ENCODE data around the gene NAT8L.
A peak's percentile ranks its signal among the peaks of the same experiment; 100 is the strongest.

Gene NAT8L

DNA sequence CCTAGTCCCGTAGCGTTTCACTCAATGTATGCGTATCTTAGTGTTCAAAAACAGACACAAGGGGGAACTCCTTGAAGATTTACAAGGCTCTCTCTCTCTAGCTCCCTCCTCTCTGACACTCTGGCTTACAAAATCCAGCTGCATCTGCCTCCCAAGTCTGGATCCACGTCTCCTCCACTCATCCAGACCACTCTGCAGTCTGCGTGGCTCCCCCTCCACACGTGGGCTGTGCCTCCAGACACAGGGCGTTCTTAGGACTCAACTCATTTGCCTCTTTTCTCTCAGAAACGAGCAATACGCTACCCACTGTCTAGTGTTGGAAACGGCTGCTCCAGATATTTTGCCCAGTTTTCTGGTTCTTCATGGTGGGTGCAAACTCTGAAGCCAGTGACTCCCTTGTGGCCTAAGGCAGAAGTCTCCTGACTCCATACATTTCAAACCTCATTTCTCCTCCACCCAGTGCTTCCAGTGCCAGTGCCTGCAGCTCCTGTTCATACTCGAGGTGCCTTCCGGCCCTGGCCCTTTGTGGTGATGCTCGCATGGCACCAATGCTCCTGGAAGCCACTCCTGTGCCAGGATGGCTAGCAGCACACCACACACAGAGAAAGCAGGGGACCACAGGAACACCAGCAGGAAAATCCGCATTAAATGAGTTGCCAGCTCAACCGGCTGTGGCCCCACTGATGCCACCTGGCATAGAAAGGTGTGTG is 24.1 kb downstream of the NAT8L start:
- intact Hi-C loops (cut with DNase I) = no loop called here

DNA sequence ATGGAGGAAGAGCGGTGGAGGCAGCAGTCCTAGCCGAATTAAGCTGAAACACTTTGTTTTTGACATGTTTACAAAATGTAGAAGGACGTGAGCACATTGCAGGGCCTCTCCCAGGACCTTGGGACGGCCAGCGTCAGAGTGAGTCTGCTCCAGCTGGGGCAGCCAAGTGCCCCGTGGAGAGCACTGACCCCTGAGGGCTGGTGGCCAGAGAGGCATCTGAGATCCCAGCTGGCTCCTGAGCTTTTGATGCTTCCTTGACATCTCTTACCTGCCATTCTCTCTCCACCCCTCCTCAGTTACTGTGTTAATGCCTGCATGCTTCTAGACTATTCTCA is 24.7 kb downstream of the NAT8L start:
- intact Hi-C loops (cut with DNase I) = no loop called here
- no peak for DNase-seq

More for the DNA sequence above, 24.1 kb downstream of the NAT8L start:
- DNase-seq = peak in 1 of 10 donors; percentile 46

DNA sequence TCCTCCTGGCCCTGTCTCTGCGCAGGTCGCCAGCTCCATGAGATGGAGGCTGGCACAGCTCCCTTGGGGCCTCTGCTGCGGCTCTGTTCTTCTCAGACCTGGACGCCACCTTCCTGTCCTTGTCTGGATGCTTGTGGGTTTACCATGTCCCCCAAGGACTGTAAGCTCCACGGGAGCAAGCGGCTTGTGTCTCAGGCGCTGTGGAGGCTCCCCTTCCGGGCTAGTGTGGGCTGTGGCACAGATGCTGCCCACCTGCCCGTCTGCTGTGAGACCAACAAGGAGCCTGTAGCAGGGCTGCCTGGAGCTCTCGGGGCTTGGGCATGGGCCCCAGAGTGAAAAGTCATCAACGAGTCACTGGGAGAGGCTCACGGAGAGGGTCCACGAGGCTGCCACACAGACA is 25.2 kb downstream of the NAT8L start:
- intact Hi-C loops (cut with DNase I) = no loop called here
- peak in 2 of 10 donors; percentile 41 to 55 for DNase-seq

DNA sequence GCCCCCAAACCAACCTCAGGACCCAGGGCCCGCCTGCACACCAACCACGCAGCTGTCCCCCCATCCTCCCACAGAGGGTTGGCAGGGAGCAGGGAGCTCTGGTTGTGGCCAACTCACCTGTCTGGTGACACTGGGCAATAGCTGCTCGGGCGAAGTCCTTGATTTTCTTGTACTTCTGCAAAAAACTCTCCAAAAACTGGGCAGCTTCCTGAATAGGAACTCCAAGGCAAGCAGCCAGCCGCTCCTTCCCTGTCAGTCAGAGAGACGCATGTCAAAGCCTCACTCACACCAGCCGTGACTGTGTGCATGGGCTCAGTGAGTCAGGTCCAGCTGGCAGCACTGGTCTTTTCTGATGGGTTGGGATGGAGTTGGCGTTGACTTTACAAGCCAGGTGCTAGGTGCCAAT is 26.4 kb downstream of the NAT8L start:
- intact Hi-C loops (cut with DNase I) = no loop called here
- DNase-seq = peak in 2 of 10 donors; percentile 29 to 60

DNA sequence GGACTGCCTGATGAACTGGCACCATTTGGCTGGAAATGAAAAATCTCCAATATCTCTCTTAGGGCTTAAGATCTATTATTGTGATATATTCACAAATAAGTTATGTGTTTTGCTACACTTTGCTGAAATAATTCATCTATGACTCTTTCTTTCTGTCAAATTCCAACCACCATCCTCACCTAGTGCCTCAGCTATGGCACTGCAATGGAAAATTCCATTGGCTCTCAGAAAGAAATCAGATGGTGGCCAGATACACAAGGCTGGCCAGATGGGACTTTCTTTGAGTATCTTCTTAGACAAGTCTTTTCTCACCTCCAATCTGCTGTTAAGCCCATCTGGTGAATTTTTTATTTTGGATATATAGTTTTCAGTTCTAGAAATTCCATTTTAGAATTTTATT is 28.0 kb downstream of the NAT8L start:
- DNase-seq = no peak
- intact Hi-C loops (cut with DNase I) = no loop called here

DNA sequence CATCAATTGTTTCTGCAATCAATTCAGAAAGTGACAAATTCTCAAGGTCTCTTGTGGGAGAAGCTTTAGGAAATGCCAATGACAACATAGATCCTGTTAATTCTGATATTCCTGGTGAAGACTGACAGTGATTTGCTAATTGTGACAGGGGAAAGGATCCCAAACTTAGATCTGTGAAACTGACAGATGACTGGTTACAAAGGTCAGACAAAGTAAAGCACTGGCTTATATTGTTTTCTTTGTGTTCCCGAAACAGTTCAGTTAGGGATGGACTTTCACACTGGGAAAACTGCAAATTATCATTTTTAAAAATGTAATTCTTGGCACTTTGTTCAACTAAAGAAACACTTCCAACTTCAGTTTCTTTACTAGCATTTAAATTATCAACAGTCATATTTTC is 30.1 kb downstream of the NAT8L start:
- no peak for DNase-seq
- intact Hi-C loops (cut with DNase I) = no loop called here

DNA sequence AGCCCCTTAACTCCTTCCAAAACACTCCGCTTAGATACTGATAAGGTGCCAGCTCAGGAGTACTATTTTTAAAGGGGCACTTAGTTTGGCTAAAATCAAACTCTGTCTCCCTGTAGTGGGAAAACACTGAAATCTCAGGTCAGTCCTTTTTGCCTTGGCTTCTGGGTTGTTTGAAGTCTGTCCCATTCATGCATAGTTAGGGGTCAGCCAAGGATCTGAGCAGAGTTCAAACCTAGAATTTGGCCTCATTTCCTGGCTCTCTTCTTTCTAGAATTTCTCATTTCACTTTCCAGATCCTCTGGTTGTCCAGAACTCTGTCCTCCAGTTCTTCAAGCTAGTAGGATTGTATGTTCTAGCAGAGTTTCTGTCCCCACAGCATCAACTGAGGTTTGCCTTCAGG is 31.5 kb downstream of the NAT8L start:
- no peak for DNase-seq
- intact Hi-C loops (cut with DNase I) = no loop called here

DNA sequence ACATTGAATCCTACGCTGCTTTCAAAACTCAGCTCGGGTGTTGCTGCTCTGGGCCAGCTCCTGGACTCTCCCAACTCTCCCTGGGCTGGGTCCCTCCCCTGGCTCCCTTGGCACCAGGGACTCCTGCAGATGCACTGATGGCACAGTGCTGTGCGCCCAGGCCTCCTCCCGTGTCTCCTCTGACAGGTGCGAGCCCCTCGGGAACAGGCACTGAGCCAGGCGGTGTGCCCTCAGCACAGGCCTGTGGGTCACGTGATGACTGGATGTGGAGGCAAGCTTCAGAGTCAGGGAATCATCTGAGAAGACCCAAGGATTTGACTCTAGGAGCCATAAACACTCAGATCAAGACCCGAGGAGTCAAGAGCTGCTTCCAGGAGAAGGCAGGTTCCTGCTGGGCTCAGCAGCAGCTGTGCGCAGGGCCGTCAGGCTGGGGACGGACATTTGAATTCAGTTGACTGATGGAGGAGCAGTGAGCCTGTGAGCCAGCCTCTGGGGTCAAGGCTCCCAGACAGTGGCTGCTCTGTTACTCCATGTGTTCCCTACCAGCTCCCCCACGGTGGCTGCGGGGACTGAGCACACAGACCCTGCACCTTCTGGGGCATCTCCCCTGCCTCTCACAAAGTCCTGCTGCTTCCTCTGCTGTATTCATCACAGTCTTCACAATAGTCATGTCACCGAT is 33.0 kb downstream of the NAT8L start:
- DNase-seq = peak in 1 of 10 donors; percentile 76

DNA sequence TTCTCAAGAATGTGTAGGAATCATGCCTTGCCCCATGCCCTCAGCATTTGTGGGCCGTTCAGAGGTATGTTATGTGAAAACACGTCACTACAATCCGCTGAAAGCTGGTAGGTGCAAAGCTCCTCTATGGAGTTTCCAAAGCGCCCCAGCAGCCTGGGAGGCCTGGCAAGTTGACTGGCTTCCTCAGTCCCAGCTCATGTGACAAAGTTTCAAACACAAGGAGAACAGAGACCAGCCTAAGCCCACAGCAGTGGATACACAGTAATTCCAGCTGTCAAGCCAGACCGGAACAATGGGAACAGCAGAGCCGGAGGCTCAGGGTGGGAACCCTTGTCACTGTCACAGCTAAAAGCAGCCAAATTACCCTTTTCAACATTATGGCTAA is 33.5 kb downstream of the NAT8L start:
- DNase-seq = peak in 1 of 10 donors; percentile 62
- intact Hi-C loops (cut with DNase I) = no loop called here

More for the DNA sequence above, 33.0 kb downstream of the NAT8L start:
- intact Hi-C loops (cut with DNase I) = no loop called here

DNA sequence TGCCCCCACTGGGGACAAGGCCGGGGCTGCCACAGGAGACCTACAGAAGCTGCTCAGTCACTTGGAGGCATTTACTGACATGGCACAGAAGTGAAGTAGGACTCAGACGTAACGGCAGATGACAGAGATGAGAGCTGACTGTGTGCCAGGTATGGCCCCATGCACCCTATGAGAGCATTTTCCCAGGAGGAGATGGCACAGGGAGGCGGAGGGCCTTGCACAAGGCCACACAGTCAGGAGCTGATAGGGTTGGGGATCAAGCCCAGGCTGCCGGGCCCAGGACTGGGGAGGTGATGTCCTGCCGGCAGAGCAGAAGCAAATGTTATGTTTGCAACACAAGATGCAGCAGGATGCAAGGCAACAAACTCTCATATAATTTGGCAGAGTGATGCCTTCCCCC is 34.1 kb downstream of the NAT8L start:
- peak in 1 of 10 donors; percentile 62 for DNase-seq

DNA sequence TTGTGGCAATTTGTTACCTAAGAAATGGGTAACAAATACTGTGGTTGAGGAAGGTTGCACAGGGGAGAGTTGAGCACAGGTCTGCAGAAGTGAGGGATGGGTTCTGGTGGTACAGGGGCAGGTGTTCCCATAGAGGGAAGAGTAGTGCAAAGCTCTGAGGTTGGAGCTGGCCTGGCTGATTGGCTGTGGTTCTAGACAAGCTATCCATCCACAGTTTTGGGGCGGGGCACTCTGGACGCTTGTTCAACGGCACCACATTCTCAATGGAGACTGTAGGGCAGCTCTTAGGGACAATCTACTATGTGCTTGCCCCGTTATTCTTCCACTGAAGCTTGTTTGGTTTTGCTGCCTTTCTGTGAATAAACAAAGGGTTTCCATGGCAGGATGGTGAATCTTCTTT is 35.4 kb downstream of the NAT8L start:
- intact Hi-C loops (cut with DNase I) = no loop called here
- no peak for DNase-seq

More for the DNA sequence above, 34.1 kb downstream of the NAT8L start:
- intact Hi-C loops (cut with DNase I) = no loop called here

DNA sequence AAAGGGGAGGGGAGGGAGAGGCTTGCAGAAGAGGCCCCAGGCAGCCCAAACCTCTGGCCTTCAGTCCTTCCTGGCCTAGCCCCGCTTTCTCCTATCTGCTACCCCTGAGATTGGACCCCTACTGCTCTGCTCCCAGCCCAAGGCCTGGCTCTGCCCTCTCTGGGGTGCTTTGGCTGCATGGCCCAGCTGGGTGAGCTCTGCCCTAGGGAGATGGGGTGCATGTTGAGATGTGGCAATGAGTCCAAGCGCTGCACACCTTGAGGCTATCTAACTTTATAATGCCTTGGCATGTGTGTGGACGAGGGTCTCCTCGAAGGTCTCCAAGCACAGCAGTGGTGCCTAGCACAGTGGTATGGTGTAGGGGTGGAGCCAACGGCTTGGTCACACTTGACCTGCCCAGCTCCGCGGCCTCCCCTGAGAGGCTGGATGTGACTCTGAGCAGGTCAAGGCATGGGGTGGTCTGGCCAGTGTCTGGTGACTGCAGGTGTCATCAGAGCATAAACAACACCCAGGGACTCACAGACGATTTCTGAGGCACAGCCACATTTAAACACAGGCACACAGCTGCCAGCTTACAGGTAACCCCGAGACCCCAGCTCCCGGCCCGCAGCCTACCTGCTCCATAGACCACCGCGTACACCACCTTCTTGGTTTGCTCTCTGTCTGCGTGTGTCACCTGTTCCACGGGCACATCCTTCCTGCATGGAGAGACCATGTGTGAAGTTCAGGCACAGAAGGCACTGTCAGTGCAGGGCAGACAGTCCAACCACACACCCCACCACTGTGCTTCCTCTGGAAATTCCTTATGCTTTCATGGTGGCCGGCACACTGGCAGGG is 36.3 kb downstream of the NAT8L start:
- DNase-seq = peak in 1 of 10 donors; percentile 55
- intact Hi-C loops (cut with DNase I) = no loop called here

DNA sequence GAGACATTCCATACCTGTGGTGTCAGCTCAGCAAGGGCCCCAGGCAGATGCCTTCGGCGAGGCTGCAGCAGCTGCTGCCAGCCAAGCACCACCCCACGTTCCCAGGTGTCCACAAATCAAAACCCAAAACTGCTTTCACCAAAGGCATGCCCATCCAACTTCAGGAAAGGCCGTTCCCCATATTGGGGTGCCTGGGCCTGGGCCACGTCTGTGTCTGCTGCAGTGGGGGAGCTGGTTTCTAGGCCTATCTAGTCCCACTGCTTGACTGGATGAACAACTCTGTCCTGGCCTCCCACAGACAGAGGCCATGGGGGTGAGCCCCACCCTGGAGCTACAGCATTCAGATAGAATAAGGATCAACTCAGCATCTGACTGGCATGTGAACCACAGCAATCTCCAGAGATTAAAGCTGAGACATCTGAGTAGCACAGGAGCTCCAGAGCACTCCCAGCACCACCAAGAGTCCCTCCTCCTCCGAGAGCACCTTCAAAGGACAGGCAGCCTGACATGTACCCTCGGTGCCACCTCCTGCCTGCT is 37.0 kb downstream of the NAT8L start:
- intact Hi-C loops (cut with DNase I) = no loop called here
- DNase-seq = peak in 1 of 10 donors; percentile 33

DNA sequence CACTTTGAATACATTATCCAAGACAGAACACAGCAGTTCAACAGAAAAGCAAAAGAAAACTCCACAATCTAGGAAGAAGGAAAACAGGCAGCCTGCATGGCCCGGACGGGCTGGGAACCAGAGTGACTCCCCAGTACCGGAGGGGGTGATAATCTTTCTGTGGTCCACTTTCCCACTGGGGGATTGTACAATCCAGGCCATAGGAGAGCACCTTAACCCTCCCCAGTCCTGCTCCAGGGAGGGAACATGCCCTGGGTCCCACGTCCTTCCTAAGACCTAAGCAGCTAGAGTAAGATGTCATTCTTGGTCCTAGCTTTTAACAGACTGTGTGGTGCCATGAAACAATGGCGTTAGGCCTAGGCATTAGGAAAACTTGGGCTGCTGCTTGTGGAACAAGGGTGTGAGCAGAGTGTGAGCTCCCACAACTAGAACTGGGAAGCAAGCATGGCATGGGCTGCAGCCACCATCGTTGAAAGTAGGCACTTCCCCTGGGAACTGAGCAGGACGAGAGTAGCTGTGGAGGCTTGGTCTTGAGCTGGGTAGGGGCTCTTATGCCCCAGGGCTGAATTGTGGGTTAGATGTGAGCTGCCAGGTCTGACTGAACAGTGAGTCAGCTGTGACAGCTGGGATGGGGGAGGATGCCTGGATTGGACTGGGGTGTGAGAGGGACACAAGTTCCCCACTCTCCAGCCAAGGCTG is 42.4 kb downstream of the NAT8L start:
- intact Hi-C loops (cut with DNase I) = no loop called here
- peak in 1 of 10 donors; percentile 14 for DNase-seq

DNA sequence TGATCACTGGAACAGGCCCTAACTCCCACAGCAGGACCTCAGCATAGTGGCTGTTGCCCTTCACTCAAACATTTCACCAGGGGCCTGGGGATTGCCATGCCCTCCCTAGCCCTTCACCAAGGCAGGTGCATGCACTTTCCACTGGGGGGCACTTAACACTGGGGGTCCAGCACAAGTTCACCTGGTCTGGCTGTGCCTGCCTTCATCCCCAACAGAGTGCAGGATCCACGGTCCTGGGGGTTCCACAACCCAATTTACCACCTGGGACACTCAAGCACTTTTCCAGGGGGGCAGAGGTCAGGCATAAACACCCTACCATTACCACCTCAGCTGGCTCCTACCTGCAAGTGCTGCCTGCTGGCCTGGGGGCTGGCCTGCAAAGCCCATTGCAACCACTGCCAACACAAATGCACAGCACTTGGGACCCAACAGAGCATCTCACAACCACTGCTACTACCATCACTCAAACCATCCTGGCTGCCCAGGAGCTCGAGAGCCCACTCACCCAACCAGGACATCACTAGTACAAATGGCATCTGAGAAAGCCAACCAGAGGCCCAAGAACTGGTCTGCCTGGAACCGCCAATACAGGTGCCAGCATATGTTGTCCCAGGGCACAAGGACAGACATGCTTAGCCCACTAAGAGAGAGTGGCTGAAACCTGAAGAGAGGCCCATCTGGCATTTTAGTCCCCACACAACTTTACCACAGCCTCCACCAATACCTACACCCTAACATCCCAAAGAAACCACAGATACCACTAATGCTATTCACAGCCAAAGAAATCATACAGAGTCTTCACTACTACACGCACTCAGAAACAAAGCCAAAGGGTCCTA is 43.1 kb downstream of the NAT8L start:
- no peak for DNase-seq
- intact Hi-C loops (cut with DNase I) = no loop called here

DNA sequence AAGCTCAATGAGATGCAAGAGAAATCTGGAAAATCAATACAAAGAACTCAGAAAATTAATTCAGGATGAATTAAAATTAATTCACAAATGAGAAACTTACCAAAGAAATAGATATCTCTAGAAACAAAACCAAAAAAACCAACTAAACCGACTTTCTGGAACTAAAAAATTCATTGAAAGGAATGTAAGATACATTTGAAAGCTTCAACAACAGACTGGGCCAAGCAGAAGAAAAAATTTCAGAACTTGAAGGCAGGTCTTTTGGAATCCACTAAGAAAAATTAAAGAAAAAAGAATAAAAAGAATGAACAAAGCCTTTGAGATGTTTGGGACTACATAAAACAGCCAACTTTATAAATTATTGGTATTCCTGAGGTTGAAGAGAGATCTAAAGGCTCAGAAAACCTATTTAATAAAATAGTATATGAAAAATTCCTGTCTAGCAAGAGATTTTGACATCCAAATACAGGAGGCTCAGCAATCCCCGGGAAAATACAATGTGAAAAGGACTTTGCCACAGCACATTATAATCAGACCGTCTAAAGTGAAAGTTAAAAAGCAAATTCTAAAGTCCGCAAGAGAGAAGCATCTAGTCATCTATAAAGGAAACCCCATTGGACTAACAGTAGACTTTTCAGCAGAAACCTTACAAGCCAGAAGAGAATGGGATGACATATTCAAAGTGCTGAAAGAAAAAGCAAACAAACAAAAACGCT is 44.2 kb downstream of the NAT8L start:
- DNase-seq = no peak
- intact Hi-C loops (cut with DNase I) = no loop called here

DNA sequence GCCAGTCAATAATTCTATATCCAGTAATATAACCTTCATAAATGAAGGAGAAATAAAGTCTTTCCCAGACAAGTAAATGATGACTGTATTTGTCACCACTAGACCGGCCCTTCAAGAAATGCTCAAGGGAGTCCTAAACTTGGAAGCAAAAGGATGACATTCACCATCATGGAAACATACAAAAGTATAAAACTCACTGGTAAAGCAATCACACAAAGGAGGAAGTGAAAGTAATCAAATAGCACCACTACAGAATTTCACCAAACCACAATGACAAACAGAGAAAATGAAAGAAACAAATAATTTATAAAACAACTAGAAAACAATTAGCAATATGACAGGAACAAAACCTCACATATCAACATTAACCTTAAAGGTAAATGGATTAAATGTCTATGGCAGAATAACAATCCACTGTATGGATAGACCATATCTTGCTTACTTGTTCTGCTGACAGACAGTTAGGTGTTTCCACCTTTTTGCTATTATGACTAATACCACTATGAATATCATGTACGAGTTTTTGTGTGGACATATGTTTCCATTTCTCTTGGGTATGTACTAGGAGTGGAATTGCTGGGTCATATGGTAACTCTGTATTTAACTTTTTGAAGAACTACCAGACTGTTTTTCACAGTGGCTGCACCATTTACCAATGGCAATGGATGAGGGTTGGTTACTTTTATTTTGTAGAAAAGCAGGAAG is 44.9 kb downstream of the NAT8L start:
- intact Hi-C loops (cut with DNase I) = no loop called here
- no peak for DNase-seq

Measured in posterior cingulate gyrus (tissue), 11 donors.